ENCODE data around the gene PIWIL4. TPM values are rescaled to one million over a fixed set of nuclear protein-coding genes. Genes with fewer than 3 reads are reported as not detected.

Gene PIWIL4
- total and polyA plus RNA-seq, 2 of the 8 experiments (the other 6 are each of a cell fraction or from before 2014, with no cell fraction given): 0.51 to 0.52 TPM

- H3K9ac ChIP-seq (replicated peaks in 1 of 4; ENCODE audit: extremely low read depth in 1 of 4, low read depth in 3 of 4, low read length in 3 of 4): no peak overlapping the region
- H3K27me3 ChIP-seq (replicated peaks in 1 of 4; ENCODE audit: control insufficient read depth in 3 of 4, extremely low read depth in 1 of 4, insufficient read depth in 3 of 4, low read length in 3 of 4): peaks cover 6 to 20% (median 17%) of the 10 kb centered on the region in 4 experiments; a peak in 6 of 7 replicates
- H2BK120ac ChIP-seq (replicated peaks; ENCODE audit: low read depth, low read length): no peak overlapping the region
- peaks cover 2 to 8% (median 6%) of the 10 kb centered on the region in 4 experiments; a peak in 6 of 7 replicates for H3K4me1 ChIP-seq (replicated peaks in 1 of 4; ENCODE audit: control insufficient read depth in 3 of 4, insufficient read depth in 4 of 4, low read length in 3 of 4)
- no peak overlapping the region for H4K5ac ChIP-seq (ENCODE audit: insufficient read length, low read depth, low read length)
- H2AFZ ChIP-seq (ENCODE audit: low read length): no peak overlapping the region
- DNase-seq (ENCODE audit: low read depth in 1 of 2, low spot score in 2 of 2) (no peak), FAIRE-seq (no peak)
- no peak overlapping the region for H2BK5ac ChIP-seq (ENCODE audit: low read depth, low read length)
- H2BK15ac ChIP-seq (ENCODE audit: low read length): no peak overlapping the region
- H3K23me2 ChIP-seq (ENCODE audit: low read depth, low read length): peaks cover 15% of the 10 kb centered on the region
- no peaks in the 10 kb centered on the region for H3K9me3 ChIP-seq (ENCODE audit: insufficient read depth in 2 of 2, low read depth in 1 of 2, low read length in 1 of 2)
- no peak overlapping the region for H4K91ac ChIP-seq (replicated peaks; ENCODE audit: insufficient read length, low read length)
- TF ChIP-seq CBX8 (IDR thresholded peaks at IDR 0.05; ENCODE audit: borderline replicate concordance, low read depth, low read length) (no peak), TEAD4 (IDR thresholded peaks at IDR 0.05; ENCODE audit: low read depth, low read length) (no peak), ATF2 (IDR thresholded peaks at IDR 0.05; ENCODE audit: low read length) (no peak)
- no peak overlapping the region for H3K18ac ChIP-seq (ENCODE audit: extremely low read depth, low read length)
- no peak overlapping the region for H3K4me2 ChIP-seq (ENCODE audit: insufficient read depth in 1 of 2, low read depth in 2 of 2, low read length in 2 of 2)
- H3K14ac ChIP-seq (ENCODE audit: insufficient read length): no peak overlapping the region
- CTCF ChIA-PET (ENCODE audit: partially characterized antibody): interaction anchor here (2.4 kb wide), 1 partner anchor 29 kb away, joined by 8 read pairs; no protein-coding TSS in a partner anchor
- peaks cover 0 to 3% of the 10 kb centered on the region in 2 experiments for H4K20me1 ChIP-seq (replicated peaks in 1 of 2; ENCODE audit: control insufficient read depth in 1 of 2, insufficient read depth in 2 of 2, low read length in 2 of 2)
- no peak overlapping the region for H3K4ac ChIP-seq (replicated peaks; ENCODE audit: insufficient read length, low read depth, low read length)
- 87% methylated on average over 5 of the region's 5 CpGs; no CpG with 5 or more reads in 1 of the 2 experiments for WGBS, 2 experiments (ENCODE audit: extremely low coverage in 1 of 2, insufficient coverage in 1 of 2, insufficient read length in 1 of 2, insufficient replicate concordance in 2 of 2, low coverage in 1 of 2, low lambda C conversion rate in 2 of 2, missing lambda C conversion rate in 1 of 2)
- no peak overlapping the region for H3K56ac ChIP-seq (replicated peaks; ENCODE audit: insufficient read length, low read depth, low read length)
- no peaks in the 10 kb centered on the region for H3K36me3 ChIP-seq (ENCODE audit: control insufficient read depth in 2 of 4, insufficient read depth in 4 of 4, low read length in 3 of 4)
- no peak overlapping the region for H4K8ac ChIP-seq (ENCODE audit: extremely low read depth, insufficient read depth, low read length)
- no peak overlapping the region for H3K23ac ChIP-seq (ENCODE audit: insufficient read length)
- POLR2A ChIA-PET (ENCODE audit: partially characterized antibody): no interaction called here
- no peaks in the 10 kb centered on the region for H3K79me2 ChIP-seq (ENCODE audit: control insufficient read depth in 1 of 2, insufficient read depth in 2 of 2, low read length in 2 of 2)
- H3K79me1 ChIP-seq (ENCODE audit: low read depth, low read length): 0 out of 2 replicates have a peak, but pooled peaks cover 2% of the 10 kb centered on the region
- no peak overlapping the region for H2BK12ac ChIP-seq (ENCODE audit: low read depth, low read length)
- no peak overlapping the region for H2BK20ac ChIP-seq (ENCODE audit: low read length)
- H2AK5ac ChIP-seq (ENCODE audit: low read depth, low read length): no peak overlapping the region
- H3K27ac ChIP-seq (ENCODE audit: low read depth, low read length): no peak overlapping the region
- no peak overlapping the region for H3K4me3 ChIP-seq (ENCODE audit: extremely low read depth in 1 of 4, insufficient read depth in 2 of 4, low read depth in 3 of 4, low read length in 4 of 4)
Observed at GRCh38 chr11:94549146-94549545, 18.0 kb upstream of the PIWIL4 start.
